Neural progenitor cell (in vitro differentiated cells): ENCODE data around the gene DNAH10.

Experiments used
- EZH2phosphoT487 ChIP-seq: fragments of 200-600 bp; sonication (generic); IDR thresholded peaks from 2 replicates; pipeline ENCODE4 v1.6.1; 2017; ENCODE audit warnings: antibody characterized with exemption
- TF ChIP-seq, protein P1 (sequence below): fragments of 200-600 bp; sonication (generic); IDR thresholded peaks from 2 replicates; pipeline ENCODE4 v1.5.1; 2017; ENCODE audit warnings: antibody characterized with exemption, mild to moderate bottlenecking

DNA sequence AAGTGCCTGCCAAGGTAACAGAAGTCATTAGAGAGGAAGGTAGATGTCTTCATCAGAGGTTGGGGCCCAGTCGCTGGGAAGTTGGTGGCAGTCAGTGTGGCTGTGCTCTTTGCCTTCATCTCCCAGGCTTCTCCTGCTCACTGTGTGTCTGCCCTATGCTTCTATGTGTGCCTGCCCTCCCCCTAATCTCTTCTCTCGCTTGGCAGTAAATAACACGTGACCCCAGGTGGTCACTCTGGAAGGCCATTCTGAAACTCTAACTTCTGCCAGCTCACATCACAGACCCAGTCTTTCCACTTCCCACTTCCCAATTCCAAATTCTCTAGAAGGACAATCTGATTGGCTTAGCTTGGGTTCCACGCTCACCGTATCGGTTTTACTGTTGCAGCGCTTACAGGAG is 220.2 kb downstream of the DNAH10 start:
- TF ChIP-seq, protein P1, sequence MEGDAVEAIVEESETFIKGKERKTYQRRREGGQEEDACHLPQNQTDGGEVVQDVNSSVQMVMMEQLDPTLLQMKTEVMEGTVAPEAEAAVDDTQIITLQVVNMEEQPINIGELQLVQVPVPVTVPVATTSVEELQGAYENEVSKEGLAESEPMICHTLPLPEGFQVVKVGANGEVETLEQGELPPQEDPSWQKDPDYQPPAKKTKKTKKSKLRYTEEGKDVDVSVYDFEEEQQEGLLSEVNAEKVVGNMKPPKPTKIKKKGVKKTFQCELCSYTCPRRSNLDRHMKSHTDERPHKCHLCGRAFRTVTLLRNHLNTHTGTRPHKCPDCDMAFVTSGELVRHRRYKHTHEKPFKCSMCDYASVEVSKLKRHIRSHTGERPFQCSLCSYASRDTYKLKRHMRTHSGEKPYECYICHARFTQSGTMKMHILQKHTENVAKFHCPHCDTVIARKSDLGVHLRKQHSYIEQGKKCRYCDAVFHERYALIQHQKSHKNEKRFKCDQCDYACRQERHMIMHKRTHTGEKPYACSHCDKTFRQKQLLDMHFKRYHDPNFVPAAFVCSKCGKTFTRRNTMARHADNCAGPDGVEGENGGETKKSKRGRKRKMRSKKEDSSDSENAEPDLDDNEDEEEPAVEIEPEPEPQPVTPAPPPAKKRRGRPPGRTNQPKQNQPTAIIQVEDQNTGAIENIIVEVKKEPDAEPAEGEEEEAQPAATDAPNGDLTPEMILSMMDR: no peak
- no peak for TF ChIP-seq EZH2phosphoT487
